ENCODE data around the gene PDGFRA. TPM values are rescaled to one million over a fixed set of nuclear protein-coding genes. Genes with fewer than 3 reads are reported as not detected.

Gene PDGFRA
- total RNA-seq, 1 experiment from 2014 or later = 6.8 TPM

DNA sequence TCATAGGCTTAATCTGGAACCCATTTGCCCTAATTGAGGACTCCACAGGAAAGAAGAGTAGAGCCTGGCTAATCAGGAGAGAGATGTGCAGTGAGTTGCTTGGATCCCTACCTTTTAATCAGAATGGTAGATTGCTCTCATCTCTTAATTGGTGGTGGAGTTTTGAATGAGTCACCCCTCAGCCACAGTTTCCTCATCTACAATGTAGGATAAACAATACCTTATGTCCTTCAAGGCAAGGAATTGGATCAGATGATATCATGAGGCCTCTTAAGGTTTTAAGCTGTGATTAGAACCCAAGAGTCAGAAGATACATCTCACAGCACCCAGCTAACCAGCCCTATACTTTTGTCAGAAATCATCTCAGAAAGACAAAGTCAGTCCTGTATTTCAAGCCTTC is 39.1 kb downstream of the PDGFRA start:
- Histone ChIP-seq H3T11ph (ENCODE audit: low read length) (no peak overlapping the region), H3K4me1 (ENCODE audit: insufficient read depth, low read length) (no peaks in the 10 kb centered on the region), H3K4ac (ENCODE audit: low read depth, low read length) (no peak overlapping the region), H4K91ac (ENCODE audit: insufficient read length, low read depth, low read length) (no peak overlapping the region), H3K4me2 (ENCODE audit: insufficient read depth, insufficient read length, low read length) (no peak overlapping the region), H3K27me3 (ENCODE audit: insufficient read depth, low read length) (no peaks in the 10 kb centered on the region), H3K14ac (ENCODE audit: insufficient read depth, low read length) (no peak overlapping the region), H3K23ac (ENCODE audit: insufficient read length, low read depth, low read length) (no peak overlapping the region), H2BK20ac (ENCODE audit: low read depth, low read length, poor library complexity, severe bottlenecking) (no peak overlapping the region), H3K9ac (ENCODE audit: extremely low read depth, insufficient read length, low read length) (no peak overlapping the region), H2BK12ac (ENCODE audit: insufficient read length, low read depth, low read length) (no peak overlapping the region), H3K27ac (ENCODE audit: insufficient read length, low read depth, low read length) (no peak overlapping the region), H3K56ac (ENCODE audit: insufficient read length, low read depth, low read length) (no peak overlapping the region), H3K23me2 (ENCODE audit: insufficient read length, low read depth, low read length, poor library complexity, severe bottlenecking) (no peaks in the 10 kb centered on the region), H2AK5ac (ENCODE audit: insufficient read length, low read length) (no peak overlapping the region), H2BK5ac (ENCODE audit: insufficient read length, low read length) (no peak overlapping the region), H3K79me1 (ENCODE audit: insufficient read depth, low read depth, low read length, poor library complexity, severe bottlenecking) (no peaks in the 10 kb centered on the region), H2AFZ (ENCODE audit: low read length) (no peak overlapping the region), H4K20me1 (ENCODE audit: control insufficient read depth, insufficient read depth, insufficient read length) (no peaks in the 10 kb centered on the region), H3K79me2 (ENCODE audit: insufficient read depth, low read length) (no peaks in the 10 kb centered on the region), H2BK120ac (ENCODE audit: low read depth, low read length, poor library complexity, severe bottlenecking) (no peak overlapping the region), H4K8ac (replicated peaks; ENCODE audit: insufficient read length, low read depth, low read length) (no peak overlapping the region), H3K18ac (ENCODE audit: insufficient read length, low read depth, low read length) (no peak overlapping the region), H2BK15ac (ENCODE audit: low read depth, low read length) (no peak overlapping the region), H4K5ac (ENCODE audit: insufficient read length, low read depth, low read length) (no peak overlapping the region), H3K9me3 (ENCODE audit: control insufficient read depth, low read depth, low read length) (no peaks in the 10 kb centered on the region)
- Mint-ChIP-seq H3K27me3 (ENCODE audit: low read depth) (peaks cover 1% of the 10 kb centered on the region), H3K4me3 (no peak overlapping the region), H3K27ac (no peak overlapping the region), H3K9me3 (peaks cover 0 to 3% of the 10 kb centered on the region in 2 experiments; a peak in 1 of 5 replicates), H3K4me1 (peaks cover 3% of the 10 kb centered on the region in 2 experiments; a peak in 1 of 4 replicates), H3K36me3 (ENCODE audit: insufficient read depth in 1 of 3, low read depth in 3 of 3) (peaks cover 0 to 4% (median 0%) of the 10 kb centered on the region in 3 experiments; a peak in 1 of 7 replicates)
- DNase-seq = no peak
- TF ChIP-seq, protein P1, sequence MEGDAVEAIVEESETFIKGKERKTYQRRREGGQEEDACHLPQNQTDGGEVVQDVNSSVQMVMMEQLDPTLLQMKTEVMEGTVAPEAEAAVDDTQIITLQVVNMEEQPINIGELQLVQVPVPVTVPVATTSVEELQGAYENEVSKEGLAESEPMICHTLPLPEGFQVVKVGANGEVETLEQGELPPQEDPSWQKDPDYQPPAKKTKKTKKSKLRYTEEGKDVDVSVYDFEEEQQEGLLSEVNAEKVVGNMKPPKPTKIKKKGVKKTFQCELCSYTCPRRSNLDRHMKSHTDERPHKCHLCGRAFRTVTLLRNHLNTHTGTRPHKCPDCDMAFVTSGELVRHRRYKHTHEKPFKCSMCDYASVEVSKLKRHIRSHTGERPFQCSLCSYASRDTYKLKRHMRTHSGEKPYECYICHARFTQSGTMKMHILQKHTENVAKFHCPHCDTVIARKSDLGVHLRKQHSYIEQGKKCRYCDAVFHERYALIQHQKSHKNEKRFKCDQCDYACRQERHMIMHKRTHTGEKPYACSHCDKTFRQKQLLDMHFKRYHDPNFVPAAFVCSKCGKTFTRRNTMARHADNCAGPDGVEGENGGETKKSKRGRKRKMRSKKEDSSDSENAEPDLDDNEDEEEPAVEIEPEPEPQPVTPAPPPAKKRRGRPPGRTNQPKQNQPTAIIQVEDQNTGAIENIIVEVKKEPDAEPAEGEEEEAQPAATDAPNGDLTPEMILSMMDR (conservative IDR thresholded peaks at IDR 0.05) = no peak
